Right renal cortex interstitium (tissue), 3 donors: ENCODE measurements around the gene EFCAB12. TPM values are rescaled to one million over a fixed set of nuclear protein-coding genes. Genes with fewer than 3 reads are reported as not detected.

Experiments
- DNase-seq, 3 donors: peaks; one replicate each; pipeline ENCODE4 v3.0.0-alpha.2; 2013; ENCODE audit warnings: low read depth in 3 of 3, low spot score in 2 of 3
- polyA plus RNA-seq, 3 donors: library from polyadenylated mRNA; unstranded; fragments of 120-200 nt; gene quantifications; one replicate each; pipeline ENCODE4 v1.2.1, GENCODE V29; 2013; ENCODE audit not compliant: insufficient read length in 3 of 3

Gene EFCAB12
- polyA plus RNA-seq, 3 donors: 3.2 to 3.6 (median 3.5) TPM

DNA sequence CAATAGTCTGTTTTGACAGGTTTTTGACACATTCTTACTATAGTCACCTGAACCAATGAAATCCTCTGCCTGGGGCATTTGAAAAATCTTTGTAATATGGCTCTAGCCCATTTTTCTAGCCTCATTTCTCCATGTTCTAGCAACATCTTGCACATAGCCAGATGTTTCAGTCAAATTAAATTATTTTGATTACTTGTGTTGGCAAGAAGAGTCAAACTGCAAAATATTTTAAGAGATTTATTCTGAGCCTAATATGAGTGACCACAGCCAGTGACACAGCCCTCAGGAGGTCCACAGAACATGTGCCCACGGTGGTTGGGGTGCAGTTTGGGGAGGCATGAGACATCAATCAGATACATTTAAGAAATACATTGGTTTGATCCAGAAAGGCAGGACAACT lies 18.5 kb upstream of the EFCAB12 start:
- DNase-seq: no peak

DNA sequence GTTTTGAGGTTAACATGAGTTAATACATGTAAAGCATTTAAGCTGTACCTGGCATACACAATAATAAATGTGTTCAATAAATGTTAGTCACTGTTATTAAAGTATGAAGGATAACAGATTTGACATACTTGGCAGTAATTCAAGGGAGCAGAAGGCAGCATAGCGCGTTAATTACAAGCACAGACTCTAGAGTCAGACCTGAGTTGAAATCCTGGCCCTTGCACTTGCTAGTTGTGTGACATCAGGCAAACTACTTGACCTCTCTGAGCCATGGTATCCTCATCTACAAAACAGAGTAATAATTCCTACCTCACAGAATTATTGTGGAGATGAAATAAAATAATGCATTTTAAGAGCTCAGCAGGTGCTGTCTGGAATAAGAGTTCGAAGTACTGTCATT lies 17.0 kb upstream of the EFCAB12 start:
- no peak for DNase-seq

- no peak for DNase-seq
These were observed 14.5 kb upstream of the EFCAB12 start for GRCh38 chr3:129442947-129443346.

DNA sequence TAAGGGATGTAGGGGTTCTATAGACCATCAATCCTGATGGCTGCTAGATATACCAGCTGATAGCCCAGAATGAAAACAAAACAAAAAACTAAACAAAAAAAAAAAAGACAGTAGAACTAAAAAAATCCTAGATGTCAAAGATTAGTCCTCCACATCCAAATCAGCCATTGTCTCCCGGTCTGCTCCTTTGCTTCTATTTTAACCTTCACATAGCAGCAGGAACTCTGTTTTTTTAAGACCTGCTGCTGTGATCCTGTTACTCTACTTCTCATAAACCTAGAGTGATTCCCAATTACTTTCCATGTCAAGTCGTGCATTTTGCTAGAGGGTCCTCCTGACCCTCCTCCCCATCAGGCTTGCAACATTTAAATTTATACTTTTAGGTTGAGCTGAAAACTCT lies 14.1 kb upstream of the EFCAB12 start:
- DNase-seq: no peak

GRCh38 chr3:129441782-129442181 lies 13.3 kb upstream of the EFCAB12 start:
- DNase-seq: no peak

- DNase-seq: no peak
These were observed 12.8 kb upstream of the EFCAB12 start for GRCh38 chr3:129441215-129441614.

- DNase-seq: no peak
These were observed 12.3 kb upstream of the EFCAB12 start for GRCh38 chr3:129440618-129441190.

GRCh38 chr3:129439817-129440617 lies 11.6 kb upstream of the EFCAB12 start, which contains the start of the genes IFT122 and MBD4:
Gene IFT122 (plus strand): TSS chr3:129440224. CDS start chr3:129440331, 107 bp downstream.
Gene MBD4 (minus strand): TSS chr3:129439948. CDS start chr3:129439833, 115 bp downstream.
- DNase-seq: peak; percentile 88 to 95 (median 89)

- no peak for DNase-seq
These were observed 10.9 kb upstream of the EFCAB12 start for GRCh38 chr3:129439226-129439816.

DNA sequence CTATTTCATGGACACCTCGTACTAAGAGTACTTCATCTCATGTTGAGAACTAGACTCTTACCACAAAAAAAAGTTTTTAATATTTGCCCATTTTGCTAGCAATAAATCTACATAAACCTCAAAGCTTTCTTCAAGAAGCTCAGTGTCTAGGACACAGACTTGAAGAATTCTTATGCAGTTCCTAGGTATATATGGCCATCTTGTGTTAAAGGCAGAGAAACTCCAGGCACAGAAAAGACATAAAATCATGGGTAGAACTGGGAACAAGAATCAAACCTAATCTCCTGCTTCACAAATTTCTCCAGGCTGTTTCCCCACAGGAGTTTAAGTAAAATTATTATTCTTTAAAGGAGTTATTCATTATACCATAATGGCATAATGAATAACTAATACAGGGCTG lies 6.9 kb upstream of the EFCAB12 start:
- DNase-seq: no peak

DNA sequence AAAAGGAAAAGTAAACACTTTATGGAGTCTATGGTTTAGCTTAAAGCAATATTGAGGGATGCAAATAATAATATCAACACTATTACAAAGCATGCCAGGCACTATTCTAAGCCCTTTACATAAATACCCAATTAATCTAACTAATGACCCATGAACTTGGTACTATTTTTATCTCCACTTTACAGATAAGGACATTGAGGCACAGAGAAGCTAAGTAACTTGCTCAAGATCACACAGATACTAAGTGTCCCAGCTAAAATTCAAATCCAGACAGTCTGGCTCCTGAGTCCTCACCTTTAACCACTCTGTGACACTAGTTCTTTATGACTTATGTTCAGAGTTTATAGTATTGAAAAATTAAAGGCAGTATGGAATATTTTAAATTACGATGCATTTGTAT lies 5.7 kb upstream of the EFCAB12 start:
- DNase-seq: no peak

DNA sequence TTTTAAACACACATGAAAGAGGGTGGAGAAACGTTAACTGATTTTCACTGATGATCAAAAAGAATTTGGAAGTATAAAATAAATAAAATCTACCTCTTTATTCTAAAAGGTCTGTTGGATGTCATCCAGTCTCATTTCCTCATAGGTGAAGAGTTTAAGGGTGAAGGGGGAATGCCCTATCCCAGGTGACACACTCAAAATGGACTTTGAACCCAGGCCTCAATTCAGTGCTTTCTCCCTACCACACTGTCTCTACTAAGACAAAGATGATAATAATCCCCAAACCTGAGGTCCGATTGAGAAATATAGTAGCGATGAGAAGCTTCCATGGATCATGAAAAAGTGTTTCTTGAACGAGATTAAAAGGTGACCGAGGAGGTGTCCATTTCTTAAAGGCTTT lies 5.1 kb upstream of the EFCAB12 start:
- no peak for DNase-seq

- no peak for DNase-seq
These were observed 4.2 kb upstream of the EFCAB12 start for GRCh38 chr3:129432671-129433070.

DNA sequence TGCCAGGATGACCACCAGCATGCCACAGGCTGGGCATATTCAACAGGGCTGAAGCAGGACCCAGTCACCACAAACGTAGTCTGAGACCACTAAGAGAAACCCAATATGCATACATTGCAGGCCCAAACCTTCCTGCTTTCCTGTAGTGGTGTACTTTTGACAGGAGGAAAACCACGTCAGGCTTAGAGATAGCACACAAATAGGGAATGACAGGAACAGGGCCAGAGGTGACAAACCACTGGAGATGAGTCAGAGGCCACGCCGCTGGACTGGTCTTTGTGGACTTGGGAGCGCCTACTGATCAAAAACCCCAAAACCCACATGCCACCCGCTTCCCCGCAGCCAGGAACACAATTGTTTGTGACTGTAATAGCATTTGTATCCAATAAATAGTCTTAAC lies 3.6 kb upstream of the EFCAB12 start:
- no peak for DNase-seq

GRCh38 chr3:129429602-129430001 lies 1.2 kb upstream of the EFCAB12 start:
- no peak for DNase-seq

- DNase-seq: no peak
These were observed 630 bp upstream of the EFCAB12 start for GRCh38 chr3:129429080-129429451.

- no peak for DNase-seq
These were observed 445 bp downstream of the EFCAB12 start for GRCh38 chr3:129428007-129428375.

DNA sequence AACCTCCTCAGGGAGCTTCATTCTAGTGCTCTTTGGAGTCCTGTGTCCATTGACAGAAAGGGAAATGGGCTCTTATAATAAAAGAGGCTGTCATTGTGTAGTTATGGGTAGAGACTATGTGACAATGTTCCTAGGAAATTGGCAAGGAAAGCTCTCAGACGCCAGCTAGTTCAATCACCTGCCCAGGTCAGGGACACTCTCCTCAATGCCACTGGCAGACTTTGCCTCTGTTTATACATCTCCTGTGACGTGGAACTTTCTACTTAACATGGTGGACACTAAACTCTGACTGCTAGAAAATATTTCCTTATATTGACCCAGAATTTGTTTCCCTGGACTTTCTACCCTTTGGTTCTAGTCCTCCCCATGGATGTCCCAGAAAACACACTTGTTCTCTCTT lies 2.8 kb downstream of the EFCAB12 start:
- DNase-seq: no peak

DNA sequence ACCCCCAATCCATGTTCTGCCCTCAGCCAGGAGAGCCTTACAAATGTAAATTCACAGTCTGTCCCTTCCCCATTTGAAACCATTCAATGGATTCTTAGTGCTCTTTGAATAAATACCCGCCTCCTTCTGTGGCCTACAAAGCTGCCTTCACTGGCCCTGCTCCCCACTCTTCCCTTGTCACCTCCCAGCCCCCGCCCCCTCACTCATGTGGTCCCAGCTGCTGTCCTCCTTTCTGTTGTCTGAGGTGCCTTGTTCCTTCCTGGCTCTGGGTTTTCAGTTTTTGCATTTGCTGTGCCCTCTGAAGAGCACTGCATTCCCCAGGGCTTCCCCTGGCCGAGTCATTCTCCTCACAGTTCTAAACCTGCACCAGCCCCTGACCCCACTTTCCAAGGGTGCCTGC lies 3.2 kb downstream of the EFCAB12 start:
- DNase-seq: no peak

DNA sequence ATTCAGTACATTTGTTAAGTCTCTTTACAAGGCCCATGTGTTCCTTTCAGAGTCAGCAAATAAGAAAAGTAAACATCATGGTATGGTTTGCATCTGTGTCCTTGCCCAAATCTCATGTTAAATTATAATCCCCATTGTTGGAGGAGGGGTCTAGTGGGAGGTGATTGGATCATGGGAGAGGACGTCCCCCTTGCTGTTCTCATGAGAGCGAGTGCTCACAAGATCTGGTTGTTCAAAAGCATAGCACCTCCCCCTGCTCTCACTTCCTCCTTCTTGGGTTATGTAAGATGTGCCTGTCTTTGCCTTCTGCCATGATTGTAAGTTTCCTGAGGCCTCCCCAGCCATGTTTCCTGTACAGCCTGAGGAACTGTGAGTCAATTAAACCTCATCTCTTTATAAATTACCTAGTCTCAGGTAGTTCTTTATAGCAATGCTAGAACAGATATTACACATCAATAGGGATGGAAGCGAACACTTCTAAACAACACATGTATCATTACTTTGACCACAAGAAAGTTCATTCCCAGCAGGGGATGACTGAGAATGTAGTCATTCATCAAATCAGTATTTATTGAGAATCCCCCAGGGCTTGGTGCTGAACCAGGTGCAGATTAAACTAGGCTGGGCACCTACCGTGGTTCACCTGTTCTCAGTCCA lies 4.1 kb downstream of the EFCAB12 start:
- DNase-seq: no peak

DNA sequence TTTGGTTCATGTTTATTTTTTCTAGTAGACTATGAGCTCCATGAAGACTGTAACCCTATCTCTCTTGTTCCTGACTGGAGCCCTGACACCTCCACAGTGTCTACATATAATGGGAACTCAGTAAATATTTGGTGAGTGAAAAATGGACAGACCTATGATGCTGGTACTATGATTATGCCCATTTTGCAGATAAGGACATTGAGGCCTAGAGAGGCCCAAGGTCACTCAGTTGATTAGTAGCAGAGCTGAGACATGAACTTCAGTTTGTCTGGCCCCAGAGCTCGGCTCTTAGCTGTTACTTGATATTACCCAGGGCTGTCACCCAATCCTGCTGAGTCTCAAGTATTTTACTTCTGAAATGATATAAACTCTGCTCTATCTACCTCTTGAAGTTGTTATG lies 5.5 kb downstream of the EFCAB12 start:
- no peak for DNase-seq
